NCI-H2227 (cell line): ENCODE data around the gene GRM4.
A peak's percentile ranks its signal among the peaks of the same experiment; 100 is the strongest.
"Not testable (repeated sequence)": the region's sequence is repeated elsewhere in the genome, so short reads cannot be mapped to it uniquely, and the experiment has no call there.

Experiments
- DNase-seq: peaks from one replicate; lab custom pipeline; 2025; ENCODE audit not compliant: unreplicated experiment; lab: John Stamatoyannopoulos, UW

GRM4 gene

DNA sequence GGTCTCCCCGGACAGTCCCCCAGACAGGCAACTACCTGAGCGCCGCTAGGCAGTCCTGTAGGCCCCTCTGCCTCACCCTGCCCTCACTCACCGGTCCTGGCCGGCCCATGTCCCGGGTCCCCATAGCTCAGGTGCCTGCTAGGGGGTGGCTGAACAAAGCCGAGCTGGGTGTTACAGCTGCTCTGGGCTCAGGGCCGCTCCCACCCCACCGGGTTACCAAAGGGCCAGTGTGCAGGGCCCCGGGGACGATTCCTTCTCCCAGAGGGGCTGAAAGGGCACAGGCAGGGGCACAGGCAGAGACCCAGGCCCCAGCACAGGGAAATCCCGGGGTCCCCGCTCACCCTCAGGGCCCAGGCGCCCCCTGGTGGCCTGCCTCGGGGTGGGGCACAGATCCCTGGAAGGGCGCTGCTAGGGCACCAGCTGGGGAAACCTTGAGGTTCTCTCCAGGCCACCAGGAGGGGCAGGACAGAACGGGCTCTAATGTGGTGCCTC is 118.4 kb downstream of the GRM4 start:
- DNase-seq = no peak

DNA sequence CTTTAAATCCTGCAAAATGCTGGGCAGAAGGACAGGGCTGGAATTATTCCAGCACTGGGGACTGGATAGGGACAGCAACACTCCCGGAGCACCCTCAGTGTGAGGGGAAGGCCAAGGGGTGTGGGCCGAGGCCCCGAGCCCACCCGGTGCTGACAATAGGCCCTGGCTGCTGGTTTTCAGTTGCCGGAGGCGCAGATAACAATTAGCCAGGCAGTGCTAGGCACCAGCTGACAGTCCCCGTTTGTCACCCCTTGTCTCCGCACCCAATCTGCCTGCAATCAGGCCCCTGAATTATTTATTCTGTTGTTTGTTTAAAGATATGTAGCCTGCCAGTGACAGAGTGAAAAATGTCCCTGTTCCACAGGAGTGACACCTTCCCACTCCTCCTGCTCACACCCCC is 120.0 kb downstream of the GRM4 start:
- DNase-seq = no peak

DNA sequence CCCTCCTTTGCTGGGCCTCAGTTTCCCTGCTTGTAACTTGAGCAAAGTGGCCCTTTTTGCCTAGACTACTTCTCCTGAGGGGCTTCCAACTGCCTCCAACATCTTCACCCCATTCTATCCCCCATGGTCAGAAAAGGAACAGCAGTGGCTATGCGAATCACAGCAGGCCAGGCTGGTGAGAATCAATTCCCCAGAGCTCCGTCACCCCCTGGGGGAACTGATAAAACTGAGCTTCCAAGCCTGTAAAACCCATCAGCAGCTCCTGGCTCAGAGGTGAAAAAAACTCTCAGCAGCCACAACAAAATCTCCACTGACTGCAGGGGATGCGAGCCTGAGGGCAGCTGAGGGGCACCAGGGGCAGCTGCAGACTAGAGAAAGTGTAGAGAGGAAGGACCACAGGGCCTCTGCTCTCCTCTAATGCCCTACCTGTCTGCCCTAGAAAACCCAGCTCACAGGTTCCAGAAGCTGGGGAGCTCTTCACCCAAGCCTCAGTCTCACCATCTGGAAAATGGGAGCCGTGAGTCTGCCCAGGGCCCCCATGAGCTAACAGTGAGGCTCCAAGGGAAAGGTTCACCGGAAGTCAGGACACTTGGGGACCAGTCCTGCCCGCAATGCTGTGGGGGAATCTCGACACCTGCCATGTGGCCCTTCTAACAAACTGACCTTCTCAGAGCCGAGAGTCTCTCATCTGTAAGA is 120.6 kb downstream of the GRM4 start:
- DNase-seq = no peak

DNA sequence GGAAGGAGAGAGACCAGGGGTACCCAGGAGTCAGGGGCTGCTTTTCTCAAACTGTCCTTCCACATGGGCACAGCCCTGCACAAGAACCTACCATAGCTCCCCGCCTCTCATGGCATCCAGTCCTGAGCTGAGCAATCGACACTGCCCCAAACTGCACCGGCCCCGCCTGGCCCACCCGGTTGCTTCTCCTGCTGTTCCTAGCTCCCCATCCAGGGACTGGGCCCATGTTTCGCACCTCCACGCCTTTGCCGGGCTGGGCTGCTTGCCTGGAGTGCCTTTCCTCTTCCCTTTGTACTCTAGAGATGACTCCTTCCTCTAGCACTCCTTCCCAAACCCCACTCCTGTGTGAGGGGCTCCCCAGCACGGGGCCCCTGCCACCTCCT is 123.0 kb downstream of the GRM4 start:
- DNase-seq = no peak

DNA sequence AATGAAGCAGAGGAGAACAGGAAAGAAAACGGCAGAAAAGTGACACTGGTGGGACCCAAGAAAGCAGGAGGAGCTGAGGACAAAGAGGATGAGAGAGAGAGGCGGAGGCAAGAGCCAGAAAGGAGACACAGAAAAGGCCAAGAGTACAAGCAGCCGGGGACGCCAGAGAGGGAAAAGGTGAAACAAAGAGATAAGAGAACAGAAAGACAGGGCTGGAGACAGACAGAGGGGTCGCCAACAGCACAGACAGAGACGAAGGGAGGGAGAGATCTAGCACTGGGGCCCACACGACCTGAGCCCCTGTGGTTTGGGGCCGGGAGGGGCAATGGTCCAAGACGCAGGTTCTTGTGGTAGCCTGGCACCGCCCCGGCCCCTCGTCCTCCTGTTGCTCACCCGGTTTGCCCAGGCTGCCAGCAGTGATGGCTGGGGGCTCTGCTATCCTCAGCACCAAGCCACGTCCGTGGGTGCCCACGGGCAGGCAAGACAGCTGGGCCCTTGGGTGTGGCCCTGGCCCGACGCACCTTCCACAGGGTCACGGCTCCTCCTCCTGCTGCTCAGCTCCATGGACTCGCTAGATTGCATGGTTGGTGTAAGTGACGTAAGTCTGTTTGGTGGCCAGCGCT is 123.5 kb downstream of the GRM4 start:
- no peak for DNase-seq

DNA sequence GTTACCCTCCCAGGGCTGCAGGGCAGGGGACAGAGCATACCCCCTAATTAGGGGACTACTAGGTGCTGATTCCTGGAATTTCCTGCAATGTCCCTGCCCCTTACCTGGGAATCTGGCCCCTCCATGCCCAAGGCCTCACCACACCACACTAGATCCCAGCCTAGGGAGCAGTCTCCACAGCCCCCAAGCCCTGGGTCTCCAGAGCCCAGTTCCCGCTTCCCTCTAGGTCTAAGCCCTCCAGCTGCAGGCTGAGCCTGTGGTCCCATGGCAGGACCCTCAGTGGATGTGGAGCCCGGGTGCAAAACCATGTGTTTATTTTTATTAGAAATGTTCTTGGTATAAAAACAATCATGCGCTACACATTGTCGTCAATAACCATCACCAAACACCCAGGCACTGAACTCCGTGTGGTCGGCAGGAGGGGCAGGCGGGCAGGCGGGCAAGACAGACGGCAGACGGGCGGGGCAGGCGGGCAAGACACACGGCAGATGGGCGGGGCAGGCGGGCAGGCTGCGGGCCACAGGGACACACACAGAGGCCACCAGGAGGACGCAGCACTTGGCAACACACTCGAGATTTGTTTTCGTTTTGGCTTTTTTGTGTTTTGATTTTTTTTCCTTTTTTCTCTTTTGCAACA is 124.2 kb downstream of the GRM4 start:
- DNase-seq = peak; percentile 48

DNA sequence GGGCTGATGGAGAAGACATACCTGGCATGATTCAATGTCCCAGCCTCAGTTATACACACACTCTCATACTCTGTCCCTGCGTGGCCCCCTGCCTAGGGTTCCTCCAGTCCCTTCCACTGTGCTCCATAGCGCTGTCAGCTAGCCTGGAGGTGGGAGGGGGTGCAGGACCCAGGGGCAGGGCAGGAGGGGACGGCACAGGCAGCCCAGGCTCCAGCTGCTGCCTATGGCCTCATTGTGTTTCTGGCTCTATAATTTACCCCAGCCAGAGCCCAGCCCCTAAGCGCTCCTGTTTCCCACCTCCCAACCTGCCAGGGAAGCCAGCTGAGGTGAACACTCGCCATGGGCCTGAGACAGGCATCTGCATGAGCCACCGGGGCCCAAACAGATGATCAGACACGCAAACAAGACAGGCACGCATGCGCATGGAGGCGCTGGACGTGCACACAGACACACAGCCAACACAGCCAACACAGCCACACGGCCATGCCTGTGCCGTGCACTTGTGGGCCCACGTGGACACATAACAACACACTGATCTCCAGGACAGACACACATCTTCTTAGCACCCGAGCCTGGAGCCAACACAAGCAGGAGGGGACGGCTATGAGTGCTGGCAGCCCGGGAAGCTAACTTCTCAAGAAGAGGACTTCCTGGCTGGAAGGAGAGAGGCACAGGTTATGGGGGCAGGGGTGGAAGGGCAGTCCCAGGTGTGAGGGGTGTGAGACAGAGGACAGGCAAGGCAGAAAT is 124.9 kb downstream of the GRM4 start:
- peak; percentile 74 for DNase-seq

DNA sequence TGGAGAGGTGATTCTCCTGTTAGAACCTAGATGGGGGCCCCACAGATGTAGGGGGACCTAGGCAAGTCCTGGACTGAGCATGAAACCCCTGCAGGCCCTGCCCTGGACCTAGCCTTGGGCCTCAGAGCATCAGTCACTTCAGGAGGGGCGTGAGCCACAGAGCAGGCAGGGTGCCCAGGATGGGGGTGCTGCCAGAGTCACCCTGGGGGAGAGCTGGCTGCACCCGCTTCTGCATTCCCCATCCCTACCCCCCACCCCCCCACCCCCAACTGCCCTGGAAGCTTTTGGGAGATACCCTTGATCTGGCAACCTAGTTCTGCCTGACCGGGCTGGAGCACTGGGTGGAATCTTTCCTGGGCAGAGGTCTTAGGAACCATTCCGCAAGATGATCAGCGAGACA is 125.6 kb downstream of the GRM4 start:
- DNase-seq = no peak

DNA sequence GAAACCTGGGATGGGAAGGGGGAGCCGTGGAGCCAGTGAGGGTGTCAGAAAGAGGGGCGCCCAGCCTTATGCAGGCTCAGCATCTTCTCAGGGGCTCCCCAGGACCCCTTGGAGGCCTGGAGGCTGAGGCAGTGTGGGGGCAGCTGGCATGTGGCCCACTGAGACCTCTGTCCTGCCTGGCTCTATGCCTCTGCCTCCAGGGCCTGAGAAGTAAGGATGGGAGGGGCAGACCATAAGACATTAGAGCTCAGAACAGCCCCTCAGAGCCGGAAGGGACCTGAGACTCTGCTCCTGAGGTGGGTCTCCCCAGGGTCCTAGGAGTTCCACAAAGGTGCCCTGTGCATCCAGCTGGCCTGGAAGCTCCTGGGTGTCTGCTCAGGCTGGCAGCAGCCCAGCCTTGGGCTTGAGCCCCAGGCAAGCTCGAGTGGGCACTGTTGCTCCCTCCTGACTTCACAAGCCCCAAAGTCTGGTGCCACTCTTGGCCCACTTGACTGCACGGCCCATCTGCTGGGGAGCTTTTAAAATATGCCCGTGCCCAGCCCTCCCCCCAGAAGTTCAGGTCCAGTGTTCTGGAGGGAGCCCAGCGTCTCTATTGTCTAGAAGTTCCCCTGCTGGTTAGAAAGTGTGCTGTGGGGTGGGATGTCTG is 126.8 kb downstream of the GRM4 start:
- no peak for DNase-seq

DNA sequence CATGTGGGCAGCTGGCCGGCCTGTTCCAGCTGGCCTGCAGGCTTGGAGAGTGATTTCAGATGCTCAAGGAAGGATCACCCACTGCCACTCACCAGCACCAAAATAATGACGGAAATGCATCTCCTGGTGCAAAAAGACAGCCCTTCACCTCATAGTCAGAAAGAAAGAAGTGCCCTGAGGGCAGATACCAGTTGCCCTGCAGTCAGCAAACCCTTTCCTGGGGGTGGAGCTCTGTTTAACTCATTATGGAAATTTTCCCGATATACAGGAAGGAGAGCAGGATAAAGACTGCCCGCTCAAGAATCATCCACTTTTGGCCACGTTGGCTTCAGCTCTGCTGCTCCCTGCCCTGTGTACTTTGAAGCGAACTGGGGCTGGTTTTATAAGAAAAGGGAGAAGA is 127.9 kb downstream of the GRM4 start:
- peak; percentile 53 for DNase-seq

DNA sequence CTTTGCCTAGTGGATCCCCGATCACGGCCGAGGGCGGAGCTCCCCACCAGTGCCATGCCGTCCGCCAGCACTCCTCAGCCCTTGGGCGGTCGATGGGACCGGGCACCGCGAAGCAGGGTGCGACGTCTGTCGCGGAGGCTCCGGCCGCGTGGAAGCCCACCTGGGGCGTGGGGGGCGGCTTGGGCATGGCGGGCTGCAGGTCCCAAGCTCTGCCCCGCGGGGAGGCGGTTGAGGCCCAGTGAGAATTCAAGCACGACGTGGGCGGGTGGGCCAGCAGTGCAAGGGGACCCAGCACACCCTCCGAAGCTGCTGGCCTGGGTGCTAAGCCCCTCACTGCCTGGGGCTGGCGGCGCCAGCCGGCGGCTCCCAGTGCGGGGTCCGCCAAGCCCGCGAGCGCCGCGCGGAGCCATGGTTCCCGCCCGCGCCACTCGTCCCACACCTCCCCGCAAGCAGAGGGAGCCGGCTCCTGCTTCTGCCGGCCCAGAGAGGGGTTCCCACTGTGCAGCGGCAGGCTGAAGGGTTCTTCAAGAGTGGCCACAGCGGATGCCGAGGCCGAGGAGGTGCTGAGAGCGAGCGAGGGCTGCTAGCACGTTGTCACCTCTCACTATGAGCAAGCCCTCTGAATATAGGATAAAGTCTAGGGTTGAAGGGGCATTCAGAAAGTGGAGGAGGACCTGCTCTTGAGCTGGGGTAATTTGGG is 128.6 kb downstream of the GRM4 start:
- DNase-seq = no peak

DNA sequence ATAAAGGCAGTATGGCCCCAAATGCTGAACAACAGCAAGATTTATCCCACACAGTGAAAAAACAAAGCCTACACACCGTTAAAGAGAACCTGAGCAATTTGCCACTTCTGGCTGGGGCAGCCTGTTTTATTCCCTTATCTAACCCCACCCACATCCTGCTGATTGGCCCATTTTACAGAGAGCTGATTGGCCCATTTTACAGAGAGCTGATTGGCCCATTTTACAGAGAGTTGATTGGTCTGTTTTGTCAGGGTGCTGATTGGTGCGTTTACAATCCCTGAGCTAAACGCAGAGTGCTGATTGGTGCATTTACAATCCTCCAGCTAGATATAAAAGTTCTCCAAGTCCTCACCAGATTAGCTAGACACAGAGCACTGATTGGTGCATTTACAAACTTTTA is 129.3 kb downstream of the GRM4 start:
- DNase-seq = not testable (repeated sequence)

DNA sequence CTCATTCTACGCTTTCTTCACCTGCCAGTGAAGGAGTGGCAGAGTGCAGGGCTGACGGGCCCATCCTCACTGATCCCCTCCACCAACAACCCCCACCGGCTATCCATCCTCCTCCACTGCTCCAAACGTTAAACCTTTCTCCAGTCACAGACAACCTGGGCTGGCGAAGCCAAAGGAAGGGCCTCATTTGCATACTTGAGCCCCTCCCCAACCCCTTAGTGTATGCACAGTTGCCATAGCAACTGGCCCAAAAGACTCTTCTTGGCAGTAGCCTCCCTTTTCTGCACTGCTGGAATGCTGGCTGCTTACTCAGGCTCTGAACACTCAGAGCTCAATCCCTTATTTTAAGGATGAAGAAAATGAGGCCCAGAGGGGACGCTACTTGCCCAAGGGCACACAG is 130.3 kb downstream of the GRM4 start:
- peak; percentile 10 for DNase-seq

DNA sequence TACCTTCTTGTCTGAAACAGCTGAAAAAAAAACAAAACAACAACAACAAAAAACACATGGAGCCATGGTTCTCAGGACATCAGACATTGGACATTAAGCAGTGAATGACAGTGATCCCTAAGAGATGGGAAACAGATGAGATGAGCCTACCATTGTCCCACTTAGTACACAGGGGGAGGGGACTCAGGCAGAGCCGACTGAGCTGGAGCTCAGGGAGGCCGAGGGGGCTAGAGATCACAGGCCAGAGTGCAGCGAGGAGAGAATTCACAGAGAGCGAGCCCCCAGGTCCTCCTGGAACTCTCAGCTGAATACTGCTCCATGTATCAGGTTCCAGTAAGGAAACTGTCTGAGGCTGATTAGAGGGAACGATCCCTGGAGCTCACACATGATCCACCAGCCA is 134.6 kb downstream of the GRM4 start:
- DNase-seq = no peak

DNA sequence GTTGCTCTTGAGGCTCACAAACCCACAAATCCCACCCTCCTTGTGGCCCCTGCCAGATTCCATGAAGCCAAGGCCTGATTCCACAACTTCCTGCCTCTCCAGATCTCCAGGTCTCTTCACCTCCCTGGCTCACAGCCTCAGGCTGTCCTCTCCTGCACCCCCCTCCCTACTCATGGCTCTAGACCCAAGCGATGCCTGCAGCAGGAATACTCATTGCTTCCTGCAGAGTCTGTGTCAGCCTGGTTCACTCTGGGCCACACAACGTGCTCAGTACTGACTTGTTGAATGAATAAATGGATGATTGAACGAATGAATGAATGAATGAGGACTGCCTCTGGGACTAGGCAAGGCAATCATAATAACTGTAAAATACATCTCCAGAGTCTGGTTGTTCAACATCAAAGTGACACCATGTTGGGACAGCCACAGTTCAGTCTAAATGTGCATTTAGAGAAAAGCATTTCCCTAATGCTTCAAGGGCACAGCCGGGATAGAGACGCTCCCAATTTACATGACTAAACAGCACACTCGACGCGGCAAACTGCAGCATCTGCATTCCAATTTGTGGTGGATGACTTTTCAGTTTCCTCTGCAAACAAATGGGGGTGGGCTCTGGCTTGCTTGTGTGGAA is 139.9 kb downstream of the GRM4 start:
- DNase-seq = no peak

DNA sequence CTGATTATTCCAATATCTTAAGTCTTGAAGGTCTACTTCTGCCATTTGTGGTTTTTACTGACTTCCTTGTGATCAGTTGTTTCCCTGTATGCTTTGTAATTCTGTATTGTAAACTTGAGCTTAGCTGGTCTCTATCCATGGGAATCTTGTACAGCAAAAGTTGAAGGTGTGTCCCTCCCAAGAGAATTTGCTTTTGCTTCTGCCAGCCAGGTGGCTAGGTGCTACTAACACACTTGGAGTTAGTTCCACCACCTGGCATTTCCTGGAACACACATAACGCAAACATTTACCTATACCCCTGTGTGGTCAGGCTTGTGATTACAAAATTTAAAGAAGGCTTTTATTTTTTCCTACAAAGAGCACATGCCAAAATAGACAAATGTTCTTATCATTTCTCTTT is 141.2 kb downstream of the GRM4 start:
- no peak for DNase-seq

DNA sequence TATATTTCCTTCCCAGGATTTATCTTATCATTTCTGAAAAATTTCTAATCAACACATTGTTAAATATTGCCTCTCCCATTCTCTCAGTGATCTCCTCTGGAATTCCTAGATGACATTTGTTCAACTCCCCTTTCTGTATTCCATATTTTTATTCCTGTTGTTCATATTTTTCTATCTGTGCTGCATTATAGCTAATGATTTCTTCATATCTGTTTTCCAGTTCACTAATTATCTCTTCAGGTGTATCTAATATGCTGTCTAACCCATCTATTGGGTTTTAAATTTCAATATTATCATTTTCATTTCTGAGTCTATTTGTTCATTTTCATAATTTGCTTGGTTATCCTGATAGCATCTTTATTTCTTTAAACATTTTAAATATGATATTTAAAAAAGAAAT is 141.9 kb downstream of the GRM4 start:
- no peak for DNase-seq

DNA sequence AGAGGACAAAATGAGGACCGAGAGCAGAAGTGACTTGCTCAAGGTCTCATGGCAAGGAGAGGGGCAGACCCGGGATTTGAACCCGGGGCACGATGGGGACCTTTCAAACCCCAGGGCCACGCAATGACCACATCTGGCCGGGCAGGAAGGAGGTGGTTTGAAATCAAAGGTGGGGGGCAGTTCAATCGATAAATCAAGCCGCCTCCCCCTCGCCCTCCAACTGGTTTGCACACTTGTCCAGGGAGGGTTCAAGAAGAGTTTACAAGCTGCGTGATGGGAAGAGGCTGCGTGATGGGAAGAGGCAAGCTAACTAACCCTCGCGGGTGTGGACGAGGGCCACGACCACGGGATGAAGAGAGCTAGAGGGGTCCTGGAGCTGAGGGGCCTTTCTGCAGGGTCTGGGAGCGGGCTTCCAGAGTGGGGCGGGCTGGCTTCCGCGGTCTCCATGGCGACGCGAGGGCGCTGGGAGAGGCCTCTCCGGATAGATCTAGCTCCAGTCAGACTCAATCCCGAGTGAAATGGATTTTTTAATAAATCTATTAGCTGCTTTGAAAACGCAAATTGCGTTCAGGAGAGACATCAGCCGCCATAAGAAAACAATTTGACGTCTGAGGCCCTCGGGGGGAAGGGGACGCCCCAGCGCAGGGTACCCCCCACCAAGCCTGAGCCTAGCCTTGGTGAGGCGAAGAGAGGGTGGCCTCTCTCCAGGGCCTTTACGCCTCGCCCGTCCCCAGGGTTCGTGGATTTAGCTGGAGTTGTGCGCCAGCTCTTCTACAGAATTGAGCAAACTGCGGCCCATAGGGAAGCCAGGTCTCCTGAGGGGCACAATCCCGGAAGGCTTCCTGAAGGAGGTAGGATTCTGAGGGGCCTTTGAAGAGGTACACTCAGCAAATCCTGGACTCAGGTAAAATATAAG is 143.9 kb downstream of the GRM4 start:
- DNase-seq = no peak

DNA sequence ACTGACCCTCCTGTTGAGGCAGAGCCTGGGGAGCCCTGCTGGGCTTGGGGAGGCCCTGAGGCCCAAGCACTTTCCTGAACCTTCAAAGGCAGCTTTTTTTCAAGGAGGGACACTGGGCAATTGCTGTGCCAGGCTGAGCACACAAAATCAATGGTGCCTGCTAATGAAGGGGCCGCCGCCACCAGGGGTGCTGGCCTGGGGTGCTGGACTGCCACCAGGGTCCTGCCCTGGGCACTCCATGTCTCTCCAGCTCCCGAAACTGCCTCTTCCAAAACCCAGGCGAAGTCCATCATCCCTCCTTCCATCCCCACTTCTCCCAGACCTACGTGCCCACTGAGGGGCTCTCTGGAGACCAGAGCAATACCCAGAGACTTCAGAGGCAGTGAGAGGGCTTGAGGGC is 145.6 kb downstream of the GRM4 start:
- no peak for DNase-seq
